GM19239 (cell line): Measurements from ENCODE around the gene SRP72.

Experiments
- DNase-seq: peaks from one replicate; pipeline ENCODE4 v3.0.0; 2011; ENCODE audit warnings: low spot score; ENCODE audit not compliant: insufficient read length
- FAIRE-seq: peaks from 2 replicates; lab custom pipeline; 2011; peaks lifted over from hg19 to GRCh38; lab: Jason Lieb, UNC

Gene SRP72

DNA sequence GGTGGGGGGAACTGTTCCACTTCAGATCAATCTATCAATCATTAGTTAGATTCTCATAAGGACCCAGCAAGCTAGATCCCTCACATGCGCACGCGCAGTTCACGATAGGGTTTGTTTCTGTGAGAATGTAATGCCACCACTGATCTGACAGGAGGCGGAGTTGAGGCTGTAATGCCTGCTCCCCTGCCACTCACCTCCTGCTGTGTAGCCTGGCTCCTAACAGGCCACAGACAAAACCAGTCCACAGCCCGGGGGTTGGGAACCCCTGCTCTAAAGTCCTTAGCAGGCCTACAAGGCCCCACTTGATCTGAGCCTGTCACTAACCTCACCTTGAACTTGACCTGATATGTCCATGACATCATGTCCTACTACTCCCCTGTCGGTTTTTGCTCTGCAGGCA is 68.5 kb downstream of the SRP72 start:
- no peak for DNase-seq
- FAIRE-seq, result no peak

DNA sequence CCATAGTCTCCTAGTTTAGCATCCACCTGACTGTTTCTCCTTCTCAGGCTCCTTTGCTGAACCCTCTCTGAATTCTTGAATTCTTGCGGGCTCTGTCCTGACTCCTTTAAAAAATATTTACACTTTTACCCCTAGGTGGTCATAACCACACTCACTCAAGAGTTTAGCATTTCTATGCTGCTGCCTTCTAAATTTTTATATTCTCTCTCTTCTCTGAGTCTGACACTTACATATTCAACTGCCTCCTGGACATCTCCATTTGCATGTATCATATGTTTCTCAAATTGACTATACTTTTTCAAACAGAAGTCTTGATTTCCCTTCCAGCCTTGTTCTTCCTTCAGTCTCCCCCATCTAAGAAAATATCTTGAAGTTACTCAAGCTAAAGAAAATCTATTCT is 69.7 kb downstream of the SRP72 start:
- FAIRE-seq (no peak), DNase-seq (no peak)

DNA sequence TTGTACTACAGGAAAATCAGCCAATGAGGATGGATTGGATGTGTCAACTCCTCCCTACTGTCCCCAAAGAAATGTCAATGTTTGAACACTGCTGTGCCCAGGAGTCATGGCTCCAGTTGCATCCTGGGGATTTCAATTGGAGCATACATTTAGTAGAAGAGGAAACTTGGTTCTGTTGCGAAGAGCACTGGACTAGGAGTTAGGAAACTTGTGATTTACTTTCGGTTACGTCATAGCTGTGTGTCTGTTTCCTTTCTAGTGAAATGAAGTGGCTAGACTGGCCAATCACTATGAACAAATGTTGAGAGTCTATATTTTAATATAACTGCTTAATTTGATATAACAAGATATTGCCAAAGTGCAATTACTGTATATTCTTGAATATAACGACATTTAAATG is 73.4 kb downstream of the SRP72 start:
- FAIRE-seq, result no peak
- no peak for DNase-seq

DNA sequence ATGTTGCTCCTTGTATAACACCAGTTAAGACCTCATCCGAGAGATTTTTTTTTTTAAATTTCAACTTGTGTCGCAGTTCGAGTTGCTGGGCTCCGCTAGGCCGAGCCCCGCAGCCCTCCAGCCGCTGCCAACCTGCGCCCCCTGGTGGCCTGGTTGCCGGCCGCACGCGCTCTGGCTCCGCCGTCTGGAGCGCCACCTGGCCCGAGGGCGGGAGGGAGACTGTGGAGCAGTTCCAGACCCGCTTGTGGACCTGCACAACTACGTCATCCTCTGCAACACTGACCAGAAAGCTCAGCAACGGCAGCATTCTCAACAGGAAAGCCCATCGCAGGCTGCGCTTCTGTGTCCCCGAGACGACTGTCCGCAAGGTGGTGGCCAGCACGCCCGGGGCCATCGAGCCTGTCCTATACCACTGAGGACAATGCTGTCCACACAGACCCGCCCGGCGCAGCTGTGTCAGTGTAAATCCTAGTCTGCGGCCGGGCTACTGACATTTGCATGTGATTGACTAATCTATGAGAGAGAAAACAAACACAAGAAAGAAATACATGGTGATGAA is 77.2 kb downstream of the SRP72 start:
- FAIRE-seq, result peak; percentile 78
- DNase-seq, result peak; percentile 69

DNA sequence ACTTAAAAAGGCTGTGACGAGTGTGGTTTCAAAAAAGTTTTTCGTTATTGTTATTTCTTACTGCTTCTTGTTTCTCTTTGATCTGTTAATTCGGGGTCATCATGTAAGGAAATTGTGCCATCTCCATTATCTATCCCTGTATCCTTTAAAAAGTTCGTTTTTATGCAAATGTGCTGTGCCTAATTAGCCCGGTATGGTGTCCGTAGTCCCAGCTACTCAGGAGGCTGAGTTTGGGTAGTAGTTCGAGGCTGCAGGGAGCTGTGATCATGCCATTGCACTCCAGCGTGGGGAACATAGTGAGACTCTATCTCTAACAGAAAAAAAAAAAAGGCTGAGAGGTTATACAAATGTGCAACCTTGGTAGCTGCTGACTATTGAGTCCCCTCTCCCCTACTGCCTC is 83.2 kb downstream of the SRP72 start:
- DNase-seq, result no peak
- FAIRE-seq, result no peak

DNA sequence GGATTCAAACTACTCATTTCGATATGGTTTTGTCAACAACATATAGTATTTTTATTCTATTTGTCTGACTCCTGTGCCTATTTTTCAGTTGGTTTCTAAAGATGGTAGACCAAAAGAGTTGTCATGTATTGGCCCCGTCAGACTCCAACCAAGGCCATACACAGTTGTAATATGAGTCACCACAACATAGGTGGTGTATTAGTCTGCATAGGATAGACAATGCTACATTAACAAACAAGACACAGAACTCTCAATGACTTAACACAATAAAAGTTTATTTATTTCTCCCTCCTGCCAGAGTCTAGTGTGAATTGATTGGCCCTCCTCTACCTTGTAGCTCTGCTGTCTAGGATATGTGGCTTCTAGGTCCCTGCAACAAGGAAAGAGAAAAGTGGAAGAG is 84.1 kb downstream of the SRP72 start:
- DNase-seq (no peak), FAIRE-seq (no peak)

DNA sequence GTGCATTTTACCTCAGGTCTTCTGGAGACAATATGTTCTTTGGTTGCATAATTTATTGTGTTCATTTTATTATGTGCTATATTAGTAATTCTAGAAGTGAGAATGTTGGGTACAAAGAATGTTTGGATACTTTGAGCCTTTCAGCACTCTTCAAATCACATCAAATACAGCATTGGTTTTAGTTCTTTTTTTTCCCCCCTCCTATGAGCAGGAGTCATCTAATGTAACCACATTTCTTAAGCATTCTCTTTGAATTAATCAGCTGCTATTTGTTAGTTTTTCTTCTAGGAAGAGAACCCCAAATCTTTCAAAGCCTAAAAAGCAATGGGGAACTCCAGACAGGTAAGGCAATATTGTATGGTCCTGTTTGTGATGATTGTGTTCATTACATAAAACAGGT is 84.9 kb downstream of the SRP72 start:
- FAIRE-seq (no peak), DNase-seq (no peak)
